Erythroblast (primary cell): ENCODE measurements around the gene WDR90.

Experiments used
- GATA1 ChIP-seq: IDR thresholded peaks from 2 replicates; pipeline ENCODE4 v1.6.1; 2011; ENCODE audit warnings: low read depth, mild to moderate bottlenecking, control low read depth, low read length, moderate library complexity
- POLR2A ChIP-seq: IDR thresholded peaks from 2 replicates; pipeline ENCODE4 v1.6.1; 2011; ENCODE audit warnings: mild to moderate bottlenecking, low read length

GRCh38 chr16:628321-629061 lies 20.7 kb upstream of the WDR90 start:
- TF ChIP-seq POLR2A (no peak), GATA1 (no peak)
